Natural killer cell (primary cell): ENCODE measurements around the gene ABCC2. TPM values are rescaled to one million over a fixed set of nuclear protein-coding genes. Genes with fewer than 3 reads are reported as not detected.
A peak's percentile ranks its signal among the peaks of the same experiment; 100 is the strongest.

ENCODE experiments used
- ATAC-seq, 3 donors: fragments of 150-1000 bp in 2 of 3; fragments of 200-7000 bp in 1 of 3; cut with Tn5 transposase; 1 replicate in 1 of 3; 2 replicates in 2 of 3; pipeline ENCODE4 v1.10.0; 2021; ENCODE audit warnings: mild to moderate bottlenecking in 2 of 3, moderate library complexity in 2 of 3
- DNase-seq, 2 donors: peaks; one replicate each; pipeline versions ENCODE4 v3.0.0 to v3.0.0-alpha.2; 2013 to 2021; ENCODE audit warnings: mixed read lengths in 1 of 2
- H3K27ac ChIP-seq: one replicate; pipeline ENCODE4 v1.5.1; 2013; ENCODE audit warnings: mild to moderate bottlenecking, low read length
- H3K27me3 ChIP-seq: one replicate; pipeline ENCODE4 v1.6.1; 2013; ENCODE audit warnings: low read length; ENCODE audit not compliant: control insufficient read depth, insufficient read depth
- H3K36me3 ChIP-seq: one replicate; pipeline ENCODE4 v1.6.1; 2013; ENCODE audit warnings: low read length; ENCODE audit not compliant: control insufficient read depth, insufficient read depth
- H3K4me1 ChIP-seq: one replicate; pipeline ENCODE4 v1.6.1; 2013; ENCODE audit warnings: low read length; ENCODE audit not compliant: control insufficient read depth, insufficient read depth
- H3K4me3 ChIP-seq: one replicate; pipeline ENCODE4 v1.5.1; 2013; ENCODE audit warnings: low read length
- H3K9me3 ChIP-seq: one replicate; pipeline ENCODE4 v1.6.1; 2013; ENCODE audit warnings: low read length; ENCODE audit not compliant: control insufficient read depth, insufficient read depth
- H3K27ac Mint-ChIP-seq, 2 donors: one replicate each; pipeline ENCODE4 v1.8.0; 2022; ENCODE audit warnings: mild to moderate bottlenecking in 2 of 2, mixed read lengths in 2 of 2, moderate library complexity in 1 of 2
- H3K27me3 Mint-ChIP-seq, 2 donors: one replicate each; pipeline ENCODE4 v1.8.0; 2022; ENCODE audit warnings: low read depth in 2 of 2, mixed read lengths in 2 of 2
- H3K36me3 Mint-ChIP-seq: one replicate; pipeline ENCODE4 v1.8.0; 2022; ENCODE audit warnings: mixed read lengths
- H3K4me1 Mint-ChIP-seq, 2 donors: one replicate each; pipeline ENCODE4 v1.8.0; 2022; ENCODE audit warnings: mixed read lengths in 2 of 2
- H3K4me3 Mint-ChIP-seq: one replicate; pipeline ENCODE4 v1.8.0; 2022; ENCODE audit warnings: mild to moderate bottlenecking, moderate library complexity, mixed read lengths
- H3K9me3 Mint-ChIP-seq, 2 donors: one replicate each; pipeline ENCODE4 v1.8.0; 2022; ENCODE audit warnings: mixed read lengths in 2 of 2
- CTCF ChIP-seq: fragments of 200-600 bp; IDR thresholded peaks from one replicate; pipeline ENCODE4 v1.8.0; 2022; ENCODE audit warnings: antibody characterized with exemption
- WGBS: methylation state at CpG from one replicate; pipeline ENCODE4 v1.1.7; 2013; ENCODE audit warnings: missing lambda C conversion rate; ENCODE audit not compliant: insufficient coverage; 5-methylcytosine and 5-hydroxymethylcytosine counted together
- intact Hi-C: fragments of 100-400 bp; cut with micrococcal nuclease; formaldehyde crosslinking; loops from one replicate; pipeline ENCODE4 v1.14.2; 2022
- total RNA-seq, 4 donors: library from RNA; stranded (reverse); fragments of 120-200 nt in 1 of 4; gene quantifications; one replicate each; pipeline versions ENCODE4 v1.2.3 to v1.2.4, GENCODE V29; 2013 to 2022

The ABCC2 gene
- total RNA-seq, 3 donors from 2014 or later (not counting 1 experiment from before 2014, with no cell fraction given), result 1.3 to 3.4 (median 2.7) TPM

- H3K27me3 Mint-ChIP-seq, result peaks cover 6 to 11% of the 10 kb centered on the region in 2 donors
Observed at GRCh38 chr10:99873846-99874245, 91.4 kb downstream of the ABCC2 start.

GRCh38 chr10:99874341-99875085 is 92.1 kb downstream of the ABCC2 start:
- peaks cover 6 to 11% of the 10 kb centered on the region in 2 donors for H3K27me3 Mint-ChIP-seq
- H3K27ac ChIP-seq, result no peak overlapping the region
- intact Hi-C loops, result no loop called here

More at GRCh38 chr10:99873846-99874245, 91.4 kb downstream of the ABCC2 start:
- H3K36me3 ChIP-seq, result peaks cover 13% of the 10 kb centered on the region
- DNase-seq, result no peak
- no peak for TF ChIP-seq CTCF
- peaks cover 7% of the 10 kb centered on the region in 2 donors for H3K4me1 Mint-ChIP-seq
- H3K4me3 ChIP-seq, result no peak overlapping the region
- H3K9me3 ChIP-seq, result no peaks in the 10 kb centered on the region
- H3K4me1 ChIP-seq, result peaks cover 12% of the 10 kb centered on the region
- ATAC-seq, result no peak
- intact Hi-C loops, result no loop called here
- WGBS, result over 99% methylated on average over 5 of the region's 5 CpGs
- H3K27ac Mint-ChIP-seq, result no peak overlapping the region
- H3K27ac ChIP-seq, result no peak overlapping the region
- no peak overlapping the region for H3K4me3 Mint-ChIP-seq
- H3K36me3 Mint-ChIP-seq, result peaks cover 27% of the 10 kb centered on the region
- no peaks in the 10 kb centered on the region for H3K27me3 ChIP-seq
- no peaks in the 10 kb centered on the region for H3K9me3 Mint-ChIP-seq

DNA sequence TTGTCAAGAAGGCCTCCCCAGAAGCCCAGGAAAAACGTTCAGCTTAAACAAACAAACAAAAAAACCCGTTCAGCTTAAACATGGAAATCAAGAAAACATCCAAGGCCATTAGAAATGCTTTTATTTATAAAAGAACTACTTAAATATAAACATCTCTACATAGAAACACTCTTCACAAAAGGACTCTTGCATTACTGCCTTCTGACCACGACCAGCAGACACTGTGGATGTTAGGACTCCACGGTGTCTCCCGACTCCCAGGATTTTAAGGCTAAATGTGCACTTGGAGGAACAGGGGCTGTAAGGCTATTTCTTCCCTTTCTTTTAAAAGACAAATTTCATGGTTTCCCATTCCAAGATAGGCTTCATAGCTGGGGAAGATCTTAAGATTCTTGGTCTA is 93.0 kb downstream of the ABCC2 start:
- Mint-ChIP-seq H3K27me3 (peaks cover 2 to 3% of the 10 kb centered on the region in 2 donors), H3K4me1 (peaks cover under 1 to 1% of the 10 kb centered on the region in 2 donors), H3K9me3 (no peaks in the 10 kb centered on the region), H3K36me3 (peaks cover 39% of the 10 kb centered on the region), H3K27ac (no peak overlapping the region), H3K4me3 (no peak overlapping the region)
- H3K36me3 ChIP-seq, result peaks cover 22% of the 10 kb centered on the region
- H3K9me3 ChIP-seq, result no peaks in the 10 kb centered on the region
- no peaks in the 10 kb centered on the region for H3K27me3 ChIP-seq
- H3K4me3 ChIP-seq, result no peak overlapping the region
- DNase-seq (no peak), ATAC-seq (no peak)
- H3K4me1 ChIP-seq, result peaks cover 4% of the 10 kb centered on the region
- WGBS, result 93% methylated on average over 4 of the region's 5 CpGs
- intact Hi-C loops, result no loop called here
- TF ChIP-seq CTCF, result no peak
- no peak overlapping the region for H3K27ac ChIP-seq

More at GRCh38 chr10:99874341-99875085, 92.1 kb downstream of the ABCC2 start:
- H3K9me3 Mint-ChIP-seq, result no peaks in the 10 kb centered on the region
- H3K36me3 Mint-ChIP-seq, result peaks cover 33% of the 10 kb centered on the region
- peak overlapping the region in 1 of 2 donors; percentile 8 for H3K27ac Mint-ChIP-seq
- no peak for ATAC-seq
- H3K4me1 Mint-ChIP-seq, result peaks cover 7% of the 10 kb centered on the region in 2 donors
- H3K9me3 ChIP-seq, result no peaks in the 10 kb centered on the region
- H3K4me3 ChIP-seq, result no peak overlapping the region
- no peak for DNase-seq
- peaks cover 17% of the 10 kb centered on the region for H3K36me3 ChIP-seq
- no peaks in the 10 kb centered on the region for H3K27me3 ChIP-seq
- 94% methylated on average over 9 of the region's 9 CpGs for WGBS
- no peak for TF ChIP-seq CTCF
- H3K4me1 ChIP-seq, result peaks cover 12% of the 10 kb centered on the region
- no peak overlapping the region for H3K4me3 Mint-ChIP-seq
